Psoas muscle (tissue), 8 donors: ENCODE results near the gene SURF6. TPM values are rescaled to one million over a fixed set of nuclear protein-coding genes. Genes with fewer than 3 reads are reported as not detected.
"Not testable (repeated sequence)": the region's sequence is repeated elsewhere in the genome, so short reads cannot be mapped to it uniquely, and the experiment has no call there.

Source experiments
- ATAC-seq, 4 donors: fragments of 200-7000 bp; cut with Tn5 transposase; one replicate each; pipeline ENCODE4 v1.9.1; 2020; ENCODE audit warnings: moderate library complexity in 3 of 4, mild to moderate bottlenecking in 2 of 4
- DNase-seq, 2 donors: peaks; one replicate each; pipeline ENCODE4 v3.0.0-alpha.2; 2020
- H3K27ac ChIP-seq: fragments of 200-600 bp; one replicate; pipeline ENCODE4 v1.8.0; 2022
- H3K27me3 ChIP-seq, 3 donors: fragments of 200-600 bp in 1 of 3; one replicate each; pipeline versions ENCODE4 v1.6.1 to v1.8.0; 2013 to 2022; ENCODE audit warnings: low read length in 2 of 3, mild to moderate bottlenecking in 2 of 3, moderate library complexity in 1 of 3; ENCODE audit not compliant: insufficient read depth in 3 of 3
- H3K36me3 ChIP-seq, 2 donors: fragments of 200-600 bp in 1 of 2; one replicate each; pipeline versions ENCODE4 v1.6.1 to v1.8.0; 2013 to 2022; ENCODE audit warnings: low read depth in 1 of 2, mild to moderate bottlenecking in 1 of 2, moderate library complexity in 1 of 2; ENCODE audit not compliant: insufficient read depth in 1 of 2
- H3K4me1 ChIP-seq: fragments of 200-600 bp; one replicate; pipeline ENCODE4 v1.8.0; 2022
- H3K4me3 ChIP-seq: fragments of 200-600 bp; one replicate; pipeline ENCODE4 v1.8.0; 2022; ENCODE audit warnings: mild to moderate bottlenecking
- H3K9me3 ChIP-seq: fragments of 200-600 bp; one replicate; pipeline ENCODE4 v1.8.0; 2022
- WGBS, 3 donors: extraction: QIAGEN DNeasy Blood & Tissue Kit; methylation state at CpG; one replicate each; pipeline versions ENCODE4 v1.1.6 to v1.1.7; 2013; 5-methylcytosine and 5-hydroxymethylcytosine counted together
- intact Hi-C, 2 donors: fragments of 100-400 bp; cut with DNase I; formaldehyde crosslinking; loops; one replicate each; pipeline versions ENCODE4 v1.11.0 to v1.14.2; 2022
- polyA plus RNA-seq, 3 donors: library from polyadenylated mRNA; stranded (reverse); fragments of 200-250 nt; gene quantifications; one replicate each; pipeline ENCODE4 v1.2.3, GENCODE V29; 2013
- total RNA-seq, 4 donors: library from RNA; stranded (reverse); fragmentation: NEBNext Ultra II Directional in 2 of 4; extraction: Animal tissue kit (Norgen Biotek cat#: 25700) in 2 of 4; gene quantifications; one replicate each; pipeline versions ENCODE4 v1.2.1 to v1.2.4, GENCODE V29; 2021 to 2023
- TF ChIP-seq, protein P1 (sequence below): fragments of 200-600 bp; IDR thresholded peaks from one replicate; pipeline ENCODE4 v1.8.0; 2022; ENCODE audit warnings: antibody characterized with exemption
- donor health status: healthy with polysubstance abuse.
- donor health status: DM: no; HTN: no; CAD: no; lungs with moderate emphysema.
- donor health status: Bipolar disorder and iron deficiency.
- donor health status: healthy.
- donor health status: DM: yes; HTN: yes; CAD: no.
- donor health status: DM: no; HTN: no; CAD: no.
- donor health status: DM: no; HTN: no; CAD: no.
- donor health status: DM: yes; HTN: yes; CAD: no.

The SURF6 gene
- total and polyA plus RNA-seq, 7 donors = 11.4 to 43.0 (median 27.3) TPM

DNA sequence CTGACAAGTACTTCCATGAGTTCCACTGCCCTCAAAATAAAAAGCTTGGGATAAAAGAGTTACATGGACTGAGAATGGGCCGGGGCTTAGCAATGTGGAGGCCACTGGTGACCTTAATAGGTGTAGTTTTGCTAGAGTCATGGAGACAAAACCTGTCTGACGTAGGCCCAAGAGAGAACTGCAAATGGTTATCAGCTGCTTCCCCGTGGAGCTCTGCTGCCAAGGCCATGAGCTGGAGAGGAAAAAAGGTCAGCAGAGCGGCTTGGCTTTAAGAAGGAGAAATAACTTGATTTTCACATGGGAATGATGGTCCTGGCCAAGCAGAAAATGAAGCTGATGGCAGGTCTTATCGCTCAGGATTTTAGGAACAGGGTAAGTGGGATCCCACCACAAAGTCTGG, 3.7 kb upstream of the SURF6 start:
- TF ChIP-seq, protein P1, sequence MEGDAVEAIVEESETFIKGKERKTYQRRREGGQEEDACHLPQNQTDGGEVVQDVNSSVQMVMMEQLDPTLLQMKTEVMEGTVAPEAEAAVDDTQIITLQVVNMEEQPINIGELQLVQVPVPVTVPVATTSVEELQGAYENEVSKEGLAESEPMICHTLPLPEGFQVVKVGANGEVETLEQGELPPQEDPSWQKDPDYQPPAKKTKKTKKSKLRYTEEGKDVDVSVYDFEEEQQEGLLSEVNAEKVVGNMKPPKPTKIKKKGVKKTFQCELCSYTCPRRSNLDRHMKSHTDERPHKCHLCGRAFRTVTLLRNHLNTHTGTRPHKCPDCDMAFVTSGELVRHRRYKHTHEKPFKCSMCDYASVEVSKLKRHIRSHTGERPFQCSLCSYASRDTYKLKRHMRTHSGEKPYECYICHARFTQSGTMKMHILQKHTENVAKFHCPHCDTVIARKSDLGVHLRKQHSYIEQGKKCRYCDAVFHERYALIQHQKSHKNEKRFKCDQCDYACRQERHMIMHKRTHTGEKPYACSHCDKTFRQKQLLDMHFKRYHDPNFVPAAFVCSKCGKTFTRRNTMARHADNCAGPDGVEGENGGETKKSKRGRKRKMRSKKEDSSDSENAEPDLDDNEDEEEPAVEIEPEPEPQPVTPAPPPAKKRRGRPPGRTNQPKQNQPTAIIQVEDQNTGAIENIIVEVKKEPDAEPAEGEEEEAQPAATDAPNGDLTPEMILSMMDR = no peak

DNA sequence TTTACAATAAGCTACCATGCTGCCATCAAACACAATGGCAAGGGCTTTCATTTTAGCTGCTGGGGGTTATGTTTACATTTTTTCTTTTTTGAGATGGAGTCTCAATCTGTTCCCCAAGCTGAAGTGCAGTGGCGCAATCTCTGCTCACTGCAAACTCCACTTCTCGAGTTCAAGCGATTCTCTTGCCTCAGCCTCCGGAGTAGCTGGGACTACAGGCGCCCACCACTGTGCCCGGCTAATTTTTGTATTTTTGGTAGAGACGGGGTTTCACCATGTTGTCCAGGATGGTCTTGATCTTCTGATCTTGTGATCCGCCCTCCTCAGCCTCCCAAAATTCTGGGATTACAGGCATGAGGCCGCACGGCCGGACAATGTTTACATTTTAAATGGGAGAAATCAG, 1.1 kb downstream of the SURF6 start:
- peak in 1 of 2 donors; percentile 25 for DNase-seq
- peaks cover 23% of the 10 kb centered on the region for H3K4me1 ChIP-seq
- H3K9me3 ChIP-seq, ATAC-seq, H3K27me3 ChIP-seq, H3K27ac ChIP-seq: not testable (repeated sequence)
- WGBS, 3 donors = 81 to 85% (median 83%) methylated on average over 11 of the region's 11 CpGs
- intact Hi-C loops = loop anchor here (5.0 to 10.0 kb wide), 4 partner anchors 42 to 290 kb away; partner anchors contain the start of genes SLC2A6 (in 1 of the 2), STKLD1 (in 1 of the 2) and SURF4 (in 1 of the 2)
- peak overlapping the region; percentile 87 for H3K4me3 ChIP-seq
- H3K36me3 ChIP-seq = peaks cover 11 to 66% of the 10 kb centered on the region in 2 donors

More for the DNA sequence above, 3.7 kb upstream of the SURF6 start:
- Histone ChIP-seq H3K27me3 (no peaks in the 10 kb centered on the region), H3K4me1 (peaks cover 21% of the 10 kb centered on the region), H3K9me3 (no peaks in the 10 kb centered on the region), H3K4me3 (no peak overlapping the region), H3K36me3 (peaks cover 13 to 66% of the 10 kb centered on the region in 2 donors), H3K27ac (peak overlapping the region; percentile 58)
- ATAC-seq = no peak
- WGBS, 3 donors = 63 to 87% (median 80%) methylated on average over 5 of the region's 5 CpGs
- intact Hi-C loops = loop anchor here (5.0 to 10.0 kb wide), 2 partner anchors 38 to 295 kb away; partner anchors contain the start of genes STKLD1 (in 1 of the 2) and SURF4 (in 1 of the 2)
- DNase-seq = no peak

DNA sequence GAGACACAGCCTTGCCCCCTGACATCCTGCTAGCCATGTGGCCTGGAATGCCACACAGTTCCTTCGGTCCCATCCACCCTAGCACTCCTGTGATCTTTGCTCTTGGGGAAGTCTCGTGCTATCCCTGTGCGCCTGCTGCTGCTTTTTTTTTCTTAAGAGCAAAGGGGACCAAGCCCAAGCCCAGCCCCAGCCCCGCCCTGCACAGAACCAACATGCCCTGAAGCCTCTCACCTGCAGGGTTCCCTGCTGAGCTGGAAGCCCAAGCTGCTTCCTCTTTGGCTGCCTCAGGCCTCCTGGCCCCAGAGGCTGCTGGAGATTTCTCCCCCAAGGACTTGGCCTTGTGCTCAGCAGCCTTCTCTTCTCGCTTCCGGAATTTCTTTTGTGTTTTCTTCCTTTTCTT, 1.8 kb downstream of the SURF6 start:
- DNase-seq = peak in 1 of 2 donors; percentile 43

DNA sequence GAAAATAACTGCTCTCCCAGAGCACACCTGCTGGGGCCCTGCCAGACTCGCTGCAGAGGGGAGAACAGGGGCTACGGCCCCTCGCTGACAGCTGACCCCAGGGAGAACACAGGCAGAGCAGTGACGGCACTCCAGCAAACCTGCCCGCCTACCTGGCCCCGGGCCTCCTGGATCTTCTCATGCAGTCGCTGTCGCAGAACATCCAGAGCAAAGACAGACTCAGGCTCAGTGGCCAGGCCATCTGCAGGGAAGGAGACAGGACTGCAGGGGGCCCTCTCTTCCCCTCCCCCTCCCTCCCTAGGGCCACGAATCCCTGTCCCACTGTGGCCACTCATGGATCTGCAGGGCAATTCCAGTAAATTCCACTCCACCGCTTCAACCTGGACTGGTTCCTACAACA, 2.4 kb downstream of the SURF6 start:
- DNase-seq = peak in 1 of 2 donors; percentile 34
- no peak for ATAC-seq
- Histone ChIP-seq H3K4me1 (peaks cover 11% of the 10 kb centered on the region), H3K9me3 (no peaks in the 10 kb centered on the region), H3K4me3 (no peak overlapping the region), H3K27me3 (no peaks in the 10 kb centered on the region), H3K36me3 (peaks cover 8 to 58% of the 10 kb centered on the region in 2 donors), H3K27ac (no peak overlapping the region)
- WGBS, 3 donors = 87 to 97% (median 89%) methylated on average over 9 to 10 of the region's 10 CpGs
- intact Hi-C loops = loop anchor here (5.0 to 10.0 kb wide), 3 partner anchors 144 to 289 kb away; partner anchors contain the start of gene SLC2A6 (in 1 of the 2)
- TF ChIP-seq, protein P1 = no peak

More for the DNA sequence above, 1.8 kb downstream of the SURF6 start:
- ATAC-seq = no peak
- H3K36me3 ChIP-seq = peaks cover 8 to 64% of the 10 kb centered on the region in 2 donors
- no peak overlapping the region for H3K27ac ChIP-seq
- WGBS, 3 donors = 88 to 94% (median 91%) methylated on average over 6 of the region's 6 CpGs
- H3K9me3 ChIP-seq = no peaks in the 10 kb centered on the region
- H3K4me1 ChIP-seq = peaks cover 16% of the 10 kb centered on the region
- TF ChIP-seq, protein P1 = no peak
- intact Hi-C loops = loop anchor here (5.0 to 10.0 kb wide), 3 partner anchors 143 to 289 kb away; partner anchors contain the start of gene SLC2A6 (in 1 of the 2)
- no peak overlapping the region for H3K4me3 ChIP-seq
- H3K27me3 ChIP-seq = no peaks in the 10 kb centered on the region

DNA sequence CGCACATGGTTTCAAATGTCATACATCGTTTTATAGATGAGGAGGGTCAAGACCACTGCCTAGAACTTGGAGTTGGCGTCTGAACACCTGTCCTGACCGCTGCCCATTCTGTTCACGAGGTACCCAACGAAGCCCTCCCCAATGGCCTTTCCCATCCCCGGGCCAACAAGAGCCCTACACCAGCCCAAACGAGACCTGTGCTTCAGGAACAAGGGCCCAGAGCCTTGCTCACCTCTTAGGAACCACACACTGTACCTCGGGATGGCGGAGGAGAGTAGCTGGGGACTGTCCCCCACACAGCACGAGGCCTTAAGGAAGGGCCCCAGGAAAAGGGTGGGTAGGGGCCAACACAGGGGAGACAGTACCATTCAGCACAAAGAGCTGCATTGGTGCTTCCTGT, 3.0 kb downstream of the SURF6 start:
- ATAC-seq (no peak), DNase-seq (no peak)
- Histone ChIP-seq H3K36me3 (peaks cover 8 to 57% of the 10 kb centered on the region in 2 donors), H3K4me1 (peaks cover 11% of the 10 kb centered on the region), H3K4me3 (no peak overlapping the region), H3K27me3 (no peaks in the 10 kb centered on the region), H3K9me3 (no peaks in the 10 kb centered on the region), H3K27ac (no peak overlapping the region)
- TF ChIP-seq, protein P1 = no peak
- intact Hi-C loops = loop anchor here (5.0 to 10.0 kb wide), 3 partner anchors 144 to 288 kb away; partner anchors contain the start of gene SLC2A6 (in 1 of the 2)
- 86 to 87% (median 86%) methylated on average over 11 of the region's 11 CpGs for WGBS, 3 donors
